ENCODE data around the gene ACTBL2.

Gene ACTBL2

DNA sequence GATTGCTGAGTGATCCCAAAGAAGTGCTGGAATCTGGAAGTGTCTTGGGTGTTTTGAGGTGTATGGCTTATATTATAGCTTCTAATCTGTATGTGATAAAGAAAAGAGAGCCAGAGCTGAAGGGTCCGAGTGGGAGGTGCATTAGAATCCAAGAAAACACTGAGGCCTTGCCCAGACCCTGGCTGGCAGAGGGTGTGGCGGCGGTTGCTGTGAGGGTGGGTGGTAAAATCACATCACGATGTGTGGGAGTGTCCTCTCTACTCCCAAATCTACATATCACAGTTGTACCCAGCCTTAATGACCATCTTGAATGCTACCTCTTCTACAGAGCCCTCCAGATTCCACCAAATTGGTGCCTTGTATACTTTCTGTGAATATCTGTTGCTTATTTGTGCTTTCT is 28.9 kb downstream of the ACTBL2 start:
- TF ChIP-seq, protein P1, sequence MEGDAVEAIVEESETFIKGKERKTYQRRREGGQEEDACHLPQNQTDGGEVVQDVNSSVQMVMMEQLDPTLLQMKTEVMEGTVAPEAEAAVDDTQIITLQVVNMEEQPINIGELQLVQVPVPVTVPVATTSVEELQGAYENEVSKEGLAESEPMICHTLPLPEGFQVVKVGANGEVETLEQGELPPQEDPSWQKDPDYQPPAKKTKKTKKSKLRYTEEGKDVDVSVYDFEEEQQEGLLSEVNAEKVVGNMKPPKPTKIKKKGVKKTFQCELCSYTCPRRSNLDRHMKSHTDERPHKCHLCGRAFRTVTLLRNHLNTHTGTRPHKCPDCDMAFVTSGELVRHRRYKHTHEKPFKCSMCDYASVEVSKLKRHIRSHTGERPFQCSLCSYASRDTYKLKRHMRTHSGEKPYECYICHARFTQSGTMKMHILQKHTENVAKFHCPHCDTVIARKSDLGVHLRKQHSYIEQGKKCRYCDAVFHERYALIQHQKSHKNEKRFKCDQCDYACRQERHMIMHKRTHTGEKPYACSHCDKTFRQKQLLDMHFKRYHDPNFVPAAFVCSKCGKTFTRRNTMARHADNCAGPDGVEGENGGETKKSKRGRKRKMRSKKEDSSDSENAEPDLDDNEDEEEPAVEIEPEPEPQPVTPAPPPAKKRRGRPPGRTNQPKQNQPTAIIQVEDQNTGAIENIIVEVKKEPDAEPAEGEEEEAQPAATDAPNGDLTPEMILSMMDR (IDR thresholded peaks at IDR 0.05; ENCODE audit: low read depth, low read length), result no peak

DNA sequence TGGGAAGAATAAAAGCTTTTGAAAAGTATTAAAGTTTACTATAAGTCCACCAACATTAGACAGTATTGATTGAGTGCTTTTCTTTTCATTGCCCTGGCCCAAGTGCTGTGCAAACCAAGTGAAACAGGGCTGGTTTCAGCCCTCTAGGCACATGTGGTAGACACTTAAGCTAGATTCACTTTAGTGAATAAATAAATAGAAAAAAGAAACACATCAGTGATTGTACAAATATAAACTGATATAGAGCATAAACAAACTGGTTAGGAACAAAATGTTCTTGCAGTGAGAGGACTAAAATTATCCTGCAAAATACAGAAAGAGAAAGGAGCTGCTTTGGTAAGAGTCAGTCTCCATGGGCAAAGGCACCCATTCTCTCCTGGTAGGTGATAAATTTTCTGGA is 29.7 kb downstream of the ACTBL2 start:
- H3K4me3 ChIP-seq (ENCODE audit: low read depth, low read length), result no peak overlapping the region
- TF ChIP-seq, protein P1 (IDR thresholded peaks at IDR 0.05; ENCODE audit: low read depth, low read length), result no peak

More for the DNA sequence above, 28.9 kb downstream of the ACTBL2 start:
- no peak overlapping the region for H3K4me3 ChIP-seq (ENCODE audit: low read depth, low read length)

DNA sequence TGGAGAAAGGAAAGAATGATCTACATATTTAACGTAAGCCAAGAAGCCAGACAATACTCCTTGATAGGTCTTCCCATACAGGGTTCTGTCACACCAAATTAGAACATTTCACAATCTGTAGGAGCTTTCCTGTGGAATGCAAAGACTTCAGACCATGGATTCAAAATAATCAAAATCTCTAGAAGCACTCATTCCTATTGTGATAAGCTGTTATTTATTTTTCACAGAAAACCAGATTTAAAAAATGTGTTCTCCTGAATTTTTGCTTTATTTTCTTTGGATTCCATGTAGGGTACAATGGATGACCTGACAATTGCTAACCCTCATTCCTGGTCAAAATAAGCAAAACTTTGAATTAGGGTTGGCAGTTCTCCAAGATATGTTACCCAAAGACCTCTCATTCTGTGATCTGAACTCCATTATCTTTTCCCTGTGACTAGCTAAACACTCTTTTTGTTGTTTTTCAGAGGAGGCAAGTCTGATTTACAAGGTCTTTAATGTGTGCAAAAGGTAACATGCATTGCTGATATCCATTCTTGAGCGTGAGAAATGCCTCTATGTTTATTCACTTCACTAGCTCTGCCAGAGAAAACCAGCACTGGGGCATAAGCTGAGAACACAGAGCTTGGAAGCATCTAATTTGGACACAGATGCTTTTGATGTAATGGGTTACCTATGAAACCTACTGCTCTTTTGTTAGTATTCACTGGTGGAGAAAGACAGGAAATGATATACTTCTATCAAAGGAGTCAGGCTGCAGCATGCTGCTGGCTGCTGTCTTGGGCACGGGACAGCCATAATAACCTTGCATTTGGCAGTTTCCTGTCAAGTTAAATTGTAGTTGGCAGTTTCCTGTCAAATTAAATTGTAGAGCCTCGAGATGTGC is 31.4 kb downstream of the ACTBL2 start:
- H3K4me3 ChIP-seq (ENCODE audit: low read depth, low read length), result no peak overlapping the region
- TF ChIP-seq, protein P1 (IDR thresholded peaks at IDR 0.05; ENCODE audit: low read depth, low read length), result no peak

DNA sequence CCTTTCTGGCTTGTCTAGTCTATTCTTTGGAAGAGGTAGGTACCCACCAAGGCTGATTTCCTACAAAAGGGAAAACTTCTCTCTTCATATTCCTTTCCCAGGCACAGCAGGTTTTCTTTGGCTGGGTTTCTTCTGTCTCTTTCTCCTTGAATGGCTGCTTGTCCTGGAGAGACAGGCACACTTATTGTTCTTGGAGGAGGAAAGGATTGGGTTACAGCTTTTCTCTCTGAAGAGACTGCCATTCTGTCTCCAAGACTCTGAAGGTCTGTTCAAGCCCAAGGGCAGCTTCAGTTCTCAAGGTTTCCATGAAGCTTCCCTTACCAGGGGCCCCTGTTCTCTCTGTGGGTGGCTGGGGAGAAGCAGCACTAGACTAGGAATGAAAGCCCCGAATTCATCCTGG is 33.9 kb downstream of the ACTBL2 start:
- no peak overlapping the region for H3K4me3 ChIP-seq (ENCODE audit: low read depth, low read length)
- TF ChIP-seq, protein P1 (IDR thresholded peaks at IDR 0.05; ENCODE audit: low read depth, low read length), result no peak

DNA sequence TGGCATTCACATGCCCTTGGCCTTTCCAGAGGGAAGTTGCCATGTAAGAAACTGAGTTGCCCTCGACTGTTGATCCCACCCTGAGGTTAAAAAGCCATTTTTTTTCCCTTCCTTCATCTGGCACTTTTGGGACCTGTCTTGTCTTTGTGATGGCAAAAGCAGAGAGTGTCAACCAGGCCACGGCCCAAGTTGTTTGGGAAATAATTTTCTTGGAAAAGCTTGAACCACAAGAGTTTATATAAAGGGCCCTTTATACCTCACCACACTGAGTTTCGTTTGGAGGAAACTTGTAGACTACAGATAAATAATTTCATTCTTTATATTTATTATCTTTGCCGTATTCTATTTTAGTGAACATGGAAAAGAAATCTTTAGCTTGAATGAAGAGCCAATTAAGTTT is 34.3 kb downstream of the ACTBL2 start:
- H3K4me3 ChIP-seq (ENCODE audit: low read depth, low read length), result no peak overlapping the region
- TF ChIP-seq, protein P1 (IDR thresholded peaks at IDR 0.05; ENCODE audit: low read depth, low read length), result no peak

DNA sequence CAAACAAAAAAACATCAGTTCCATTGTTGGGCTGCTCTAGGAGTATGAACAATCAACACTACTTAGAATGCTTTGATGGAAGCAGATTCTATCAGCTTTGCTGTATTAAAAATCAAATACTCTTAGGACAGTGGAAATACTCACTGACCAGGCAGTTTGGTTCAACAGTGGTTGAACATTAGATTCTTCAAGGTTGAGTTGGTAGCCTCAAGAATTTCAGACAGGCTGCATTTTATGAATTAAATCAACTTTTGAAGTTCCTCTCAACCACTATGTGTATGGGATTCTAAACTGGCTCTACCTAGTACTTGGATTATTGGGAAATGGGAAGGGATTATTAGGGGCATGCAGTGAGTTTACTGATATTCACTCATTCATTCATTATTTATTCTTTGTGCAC is 35.0 kb downstream of the ACTBL2 start:
- TF ChIP-seq, protein P1 (IDR thresholded peaks at IDR 0.05; ENCODE audit: low read depth, low read length), result no peak
- H3K4me3 ChIP-seq (ENCODE audit: low read depth, low read length), result no peak overlapping the region

DNA sequence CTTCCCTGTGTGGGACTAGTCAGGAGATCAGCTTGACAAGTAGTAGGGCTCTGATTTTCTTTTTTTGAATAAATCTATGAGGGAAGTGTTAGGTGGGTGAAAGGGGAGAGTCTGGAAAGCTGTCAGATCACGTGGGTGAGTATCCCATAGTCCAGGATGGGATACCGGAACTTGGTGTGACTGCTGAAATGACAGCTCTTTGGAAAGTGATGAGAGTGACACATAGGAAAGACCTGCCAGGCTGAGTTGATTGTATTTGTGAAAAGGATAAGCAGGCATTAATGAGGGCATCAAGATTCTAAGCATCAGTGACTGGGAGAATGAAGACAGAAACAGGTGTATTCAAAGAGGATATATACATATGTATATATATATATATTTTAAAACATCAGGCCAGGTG is 35.6 kb downstream of the ACTBL2 start:
- TF ChIP-seq, protein P1 (IDR thresholded peaks at IDR 0.05; ENCODE audit: low read depth, low read length), result no peak
- no peak overlapping the region for H3K4me3 ChIP-seq (ENCODE audit: low read depth, low read length)
